NT2/D1 (cell line): Measurements from ENCODE around the gene PDCD1.

Experiments used
- DNase-seq: peaks from one replicate; pipeline ENCODE4 v3.0.0-alpha.2; 2011; ENCODE audit warnings: low read depth, low spot score
- H3K27me3 ChIP-seq: 2 replicates; pipeline ENCODE4 v1.6.0; 2011; ENCODE audit warnings: mild to moderate bottlenecking; ENCODE audit not compliant: insufficient read length, insufficient read depth
- H3K36me3 ChIP-seq: 2 replicates; pipeline ENCODE4 v1.6.1; 2011; ENCODE audit warnings: mild to moderate bottlenecking, low read length, mixed read lengths; ENCODE audit not compliant: insufficient read depth, insufficient read length
- H3K4me1 ChIP-seq: 2 replicates; pipeline ENCODE4 v1.5.1; 2011; ENCODE audit not compliant: insufficient read depth, insufficient read length
- H3K4me3 ChIP-seq: 2 replicates; pipeline ENCODE4 v1.5.1; 2011; ENCODE audit warnings: low read depth; ENCODE audit not compliant: insufficient read length
- H3K9ac ChIP-seq: 2 replicates; pipeline ENCODE4 v1.6.0; 2011; ENCODE audit warnings: low read depth; ENCODE audit not compliant: insufficient read length
- H3K9me3 ChIP-seq: 2 replicates; pipeline ENCODE4 v1.5.1; 2011; ENCODE audit warnings: mild to moderate bottlenecking, low read length; ENCODE audit not compliant: insufficient read depth
- SUZ12 ChIP-seq: IDR thresholded peaks from 2 replicates; pipeline ENCODE4 v1.6.1; 2011; ENCODE audit not compliant: insufficient read length, insufficient read depth; ENCODE audit errors: extremely low read depth
- YY1 ChIP-seq: IDR thresholded peaks from 2 replicates; pipeline ENCODE4 v1.6.1; 2011; ENCODE audit not compliant: insufficient read length, insufficient read depth
- ZNF274 ChIP-seq: IDR thresholded peaks from 2 replicates; pipeline ENCODE4 v1.6.1; 2011; ENCODE audit warnings: mild to moderate bottlenecking, low read depth, low read length

PDCD1 gene

GRCh38 chr2:241874277-241874925, 15.7 kb upstream of the PDCD1 start:
- no peak overlapping the region for H3K4me3 ChIP-seq
- no peak overlapping the region for H3K9ac ChIP-seq
- H3K4me1 ChIP-seq: peaks cover 9% of the 10 kb centered on the region
- no peaks in the 10 kb centered on the region for H3K36me3 ChIP-seq
- DNase-seq: no peak
- TF ChIP-seq ZNF274 (no peak), YY1 (no peak), SUZ12 (no peak)
- H3K9me3 ChIP-seq: peaks cover 21% of the 10 kb centered on the region; the same call in 1 of the 2 replicates
- no peaks in the 10 kb centered on the region for H3K27me3 ChIP-seq

- no peaks in the 10 kb centered on the region for H3K36me3 ChIP-seq
- no peak for DNase-seq
- H3K4me3 ChIP-seq: no peak overlapping the region
- TF ChIP-seq ZNF274 (no peak), YY1 (no peak), SUZ12 (no peak)
- H3K9ac ChIP-seq: no peak overlapping the region
- peaks cover 9% of the 10 kb centered on the region for H3K4me1 ChIP-seq
- H3K9me3 ChIP-seq: peaks cover 21% of the 10 kb centered on the region; the same call in 1 of the 2 replicates
- no peaks in the 10 kb centered on the region for H3K27me3 ChIP-seq
These were observed 15.1 kb upstream of the PDCD1 start for GRCh38 chr2:241873803-241874110.

GRCh38 chr2:241873081-241873802, 14.5 kb upstream of the PDCD1 start:
- Histone ChIP-seq H3K36me3 (no peaks in the 10 kb centered on the region), H3K27me3 (no peaks in the 10 kb centered on the region), H3K9ac (no peak overlapping the region), H3K4me1 (peaks cover 6% of the 10 kb centered on the region), H3K4me3 (no peak overlapping the region), H3K9me3 (peaks cover 21% of the 10 kb centered on the region; the same call in 1 of the 2 replicates)
- no peak for DNase-seq
- TF ChIP-seq YY1 (no peak), ZNF274 (no peak), SUZ12 (no peak)

- H3K9me3 ChIP-seq: peaks cover 21% of the 10 kb centered on the region; the same call in 1 of the 2 replicates
- no peak overlapping the region for H3K9ac ChIP-seq
- H3K4me3 ChIP-seq: no peak overlapping the region
- no peaks in the 10 kb centered on the region for H3K27me3 ChIP-seq
- no peak for DNase-seq
- no peaks in the 10 kb centered on the region for H3K36me3 ChIP-seq
- H3K4me1 ChIP-seq: peaks cover 6% of the 10 kb centered on the region
- TF ChIP-seq SUZ12: no peak
- no peak for TF ChIP-seq YY1
- TF ChIP-seq ZNF274: no peak
These were observed 13.6 kb upstream of the PDCD1 start for GRCh38 chr2:241872313-241872642.

GRCh38 chr2:241871538-241872312, 13.0 kb upstream of the PDCD1 start:
- H3K4me1 ChIP-seq: peaks cover 4% of the 10 kb centered on the region
- no peak for TF ChIP-seq SUZ12
- no peak for TF ChIP-seq ZNF274
- TF ChIP-seq YY1: no peak
- no peaks in the 10 kb centered on the region for H3K27me3 ChIP-seq
- no peak for DNase-seq
- H3K9ac ChIP-seq: no peak overlapping the region
- H3K9me3 ChIP-seq: peaks cover 21% of the 10 kb centered on the region; the same call in 1 of the 2 replicates
- H3K4me3 ChIP-seq: no peak overlapping the region
- H3K36me3 ChIP-seq: no peaks in the 10 kb centered on the region

- no peak for DNase-seq
- H3K4me1 ChIP-seq: peaks cover 4% of the 10 kb centered on the region
- TF ChIP-seq ZNF274 (no peak), SUZ12 (no peak), YY1 (no peak)
- H3K9me3 ChIP-seq: peaks cover 21% of the 10 kb centered on the region; the same call in 1 of the 2 replicates
- H3K27me3 ChIP-seq: peaks cover 1% of the 10 kb centered on the region
- H3K36me3 ChIP-seq: no peaks in the 10 kb centered on the region
- H3K9ac ChIP-seq: peak overlapping the region; percentile 50
- H3K4me3 ChIP-seq: no peak overlapping the region
These were observed 12.2 kb upstream of the PDCD1 start for GRCh38 chr2:241870611-241871537.
